GM19455 (cell line): ENCODE measurements around the gene EXOC6B.

Experiments used
- ATAC-seq: cut with Tn5 transposase; IDR thresholded peaks from one replicate; pipeline ENCODE4 v1.9.1; 2021; ENCODE audit not compliant: unreplicated experiment

EXOC6B gene

DNA sequence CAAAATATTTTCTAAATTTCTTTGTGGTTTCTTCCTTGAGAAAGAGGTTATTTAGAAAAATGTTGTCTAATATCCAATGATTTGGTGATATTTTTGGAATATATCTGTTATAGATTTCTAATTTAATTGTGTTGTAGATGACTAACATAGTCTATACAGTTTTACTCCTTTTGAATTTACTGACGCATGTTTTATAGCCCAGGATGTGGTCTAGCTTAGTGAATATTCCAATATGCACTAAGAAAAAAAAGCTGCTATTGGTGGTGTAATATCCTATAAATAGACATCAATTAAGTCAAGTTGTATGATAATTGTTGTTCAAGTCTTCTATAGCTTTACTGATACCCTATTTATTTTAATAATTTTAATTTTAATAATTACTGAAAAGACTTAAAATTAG, 437.6 kb downstream of the EXOC6B start:
- no peak for ATAC-seq

DNA sequence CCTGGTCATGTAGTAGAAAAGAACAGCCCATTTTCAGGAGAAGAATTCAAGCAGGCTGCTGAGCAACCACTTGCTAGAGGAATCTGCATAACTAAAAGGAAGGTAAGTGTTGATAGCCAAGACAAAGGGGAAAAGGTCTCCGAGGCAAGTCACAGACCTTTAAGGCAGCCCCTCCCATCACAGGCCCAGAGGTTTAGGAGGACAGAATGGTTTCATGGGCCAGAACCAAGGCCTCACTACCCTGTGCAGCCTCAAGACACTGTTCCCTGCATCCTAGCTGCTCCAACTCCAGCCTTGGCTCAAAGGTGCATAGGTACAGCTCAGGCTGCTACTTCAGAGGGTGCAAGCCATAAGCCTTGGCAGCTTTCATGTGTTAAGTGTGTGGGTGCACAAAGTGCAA, 439.5 kb downstream of the EXOC6B start:
- no peak for ATAC-seq

DNA sequence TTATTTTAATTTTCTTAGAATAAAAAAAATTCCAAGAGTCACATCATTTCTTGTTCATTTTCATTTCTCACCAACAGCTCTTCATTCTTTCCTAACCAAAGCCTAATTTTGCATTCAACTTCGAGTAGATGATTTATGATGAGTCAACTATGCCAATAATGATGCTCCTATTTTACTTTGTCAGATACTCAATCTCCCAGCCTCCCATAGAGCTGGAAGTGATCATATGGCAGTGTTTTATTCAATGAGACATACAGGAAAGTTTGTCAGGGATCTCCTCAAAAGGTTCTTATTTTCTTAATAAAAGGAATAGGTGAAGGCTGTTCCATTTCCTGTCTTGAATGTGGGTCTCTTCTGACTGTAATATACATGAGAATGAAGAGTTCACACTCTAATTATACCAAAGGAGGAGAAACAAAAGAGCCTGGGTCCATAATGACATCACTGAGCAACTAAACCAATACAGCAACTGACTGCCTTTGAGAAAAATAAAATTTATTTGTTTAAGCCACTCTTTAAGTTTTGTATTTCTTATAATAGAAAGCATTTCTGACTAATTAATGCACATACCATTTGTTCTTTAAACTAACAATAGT, 447.0 kb downstream of the EXOC6B start:
- ATAC-seq: no peak

DNA sequence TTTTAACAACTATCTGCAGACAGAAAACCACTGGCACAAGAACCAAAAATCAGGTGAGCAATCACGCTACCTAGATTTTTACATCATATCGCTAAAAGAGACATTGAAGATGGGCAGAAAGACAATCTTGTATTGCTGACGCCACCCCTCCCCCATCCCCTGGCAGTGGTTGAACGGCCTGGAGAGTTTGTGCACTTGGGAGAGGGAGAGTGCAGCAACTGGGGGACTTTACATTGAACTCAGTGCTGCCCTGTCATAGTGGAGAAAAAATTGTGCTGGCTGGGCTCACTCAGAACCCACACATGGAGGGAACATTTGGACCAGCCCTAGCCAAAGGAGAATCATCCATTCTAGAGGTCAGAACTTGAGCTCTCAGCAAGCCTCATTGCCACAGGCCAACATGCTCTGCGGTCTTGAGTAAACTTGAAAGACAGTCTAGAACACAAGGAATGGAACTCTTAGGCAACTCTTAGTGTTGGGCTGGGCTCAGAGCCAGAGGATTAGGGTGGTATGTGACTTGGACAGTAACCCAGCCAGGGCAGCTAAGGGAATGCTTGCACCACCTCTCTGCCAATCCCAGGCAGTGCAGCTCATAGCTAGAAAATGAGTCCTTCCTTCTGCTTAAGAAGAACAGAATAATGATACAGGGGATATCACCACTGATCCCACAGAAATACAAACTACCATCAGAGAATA, 458.2 kb downstream of the EXOC6B start:
- no peak for ATAC-seq

DNA sequence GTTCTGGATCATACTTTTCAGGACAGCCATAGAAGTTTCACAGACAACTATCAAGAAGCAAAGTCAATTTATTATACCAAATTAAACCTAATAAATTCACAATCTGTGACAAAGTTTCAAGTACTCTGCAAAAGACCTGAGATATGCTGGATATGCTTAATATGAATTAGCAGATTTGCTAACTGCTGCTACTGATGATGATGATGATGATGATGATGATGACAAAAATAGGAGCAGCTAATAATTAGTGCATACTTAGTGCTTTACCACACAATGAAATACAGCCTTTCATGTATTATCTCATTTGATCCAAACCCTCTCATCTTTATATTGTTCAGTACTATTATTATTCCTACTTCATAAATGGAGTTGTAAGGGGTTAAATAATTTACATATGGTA, 462.4 kb downstream of the EXOC6B start:
- no peak for ATAC-seq

DNA sequence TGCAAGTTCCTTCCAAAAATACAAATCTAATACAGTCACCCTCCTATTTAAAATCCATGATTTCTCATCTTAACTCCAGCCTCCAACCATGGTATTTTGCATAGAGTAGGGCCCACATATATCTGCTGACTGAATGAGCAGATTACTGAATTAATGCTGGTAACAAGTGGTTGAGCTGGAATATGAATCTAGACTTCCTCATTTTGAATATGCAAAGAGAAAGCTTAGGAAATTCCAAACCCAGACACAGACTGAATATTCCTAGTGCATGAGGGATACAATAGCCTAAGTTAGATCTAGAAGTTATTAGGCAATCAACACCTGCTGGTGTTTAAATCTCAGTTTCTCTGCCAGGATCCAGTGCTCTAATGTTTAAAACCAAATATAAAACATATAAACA, 463.1 kb downstream of the EXOC6B start:
- ATAC-seq: no peak

DNA sequence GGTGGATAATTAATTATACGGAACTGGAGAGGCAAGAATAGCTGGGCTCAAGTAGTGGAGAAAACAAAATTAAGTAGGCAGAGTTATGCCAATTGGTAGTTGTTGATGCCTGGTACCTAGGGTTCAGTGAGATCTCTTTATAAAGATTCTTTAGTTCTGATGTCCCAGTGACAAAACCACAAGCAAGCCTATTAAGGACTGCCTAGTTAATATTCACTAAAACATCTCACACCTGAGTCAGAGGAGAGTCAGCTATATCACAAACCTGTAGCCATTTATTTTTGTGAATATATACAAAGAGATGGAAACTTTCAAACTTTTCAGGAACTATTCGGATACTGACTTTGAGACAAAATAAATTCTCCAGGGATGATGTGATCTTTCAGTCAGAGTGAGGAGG, 464.3 kb downstream of the EXOC6B start:
- ATAC-seq: no peak

DNA sequence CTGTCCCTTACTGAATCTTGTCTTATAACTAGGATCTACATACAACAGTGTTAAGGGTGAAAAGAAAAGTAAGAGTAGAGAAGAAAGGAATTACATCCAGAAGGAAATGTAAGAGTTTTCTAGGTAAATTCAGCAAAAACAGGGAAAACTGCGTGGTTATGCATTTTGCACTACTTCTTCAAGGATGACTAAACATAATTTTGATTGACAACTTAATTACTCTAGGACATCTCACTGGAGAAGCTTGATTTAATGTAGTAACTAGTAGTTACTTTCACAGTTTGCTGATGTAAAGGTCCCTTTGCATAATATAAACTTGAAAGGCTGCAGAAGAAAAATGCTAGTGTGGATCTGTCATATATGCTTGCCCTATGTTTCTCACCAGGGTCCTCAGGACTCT, 464.8 kb downstream of the EXOC6B start:
- ATAC-seq: no peak

DNA sequence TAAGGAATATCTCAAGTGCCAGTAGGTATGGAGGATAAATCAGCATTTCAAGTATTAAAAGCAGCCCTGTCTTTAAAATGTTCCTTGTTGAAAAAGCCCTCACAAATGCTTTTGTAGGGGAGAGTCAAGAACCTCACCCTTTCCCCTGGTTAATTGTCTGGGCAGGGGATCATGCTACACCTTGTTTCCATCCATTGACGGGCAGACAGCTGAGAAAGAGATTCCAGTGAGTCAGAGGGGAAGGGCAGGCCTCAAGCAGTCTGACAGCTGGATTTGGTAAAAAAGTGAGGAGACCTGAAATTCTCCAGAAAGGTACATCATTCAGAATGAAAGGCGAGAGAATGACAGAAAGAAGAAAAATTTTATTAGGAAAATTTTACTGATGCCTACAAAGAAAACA, 475.0 kb downstream of the EXOC6B start:
- ATAC-seq: no peak

DNA sequence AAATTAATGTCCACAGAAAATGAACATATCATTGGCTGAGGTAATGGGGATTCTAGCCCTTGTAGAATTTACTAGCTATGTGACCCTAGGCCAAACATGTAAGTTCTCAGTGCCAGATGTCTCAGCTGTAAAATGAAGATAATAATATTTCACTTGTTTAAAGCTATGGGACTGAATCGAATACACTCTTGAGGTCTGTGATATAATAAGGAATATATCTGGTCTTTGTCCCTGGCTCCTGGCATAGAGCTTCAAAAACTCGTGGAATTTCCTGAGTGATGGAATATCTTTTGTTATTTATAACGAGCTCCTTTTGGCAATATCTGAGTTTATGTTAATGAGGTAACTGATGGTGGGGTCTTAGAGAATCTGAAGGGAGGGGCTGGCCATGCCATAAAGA, 476.8 kb downstream of the EXOC6B start:
- no peak for ATAC-seq

DNA sequence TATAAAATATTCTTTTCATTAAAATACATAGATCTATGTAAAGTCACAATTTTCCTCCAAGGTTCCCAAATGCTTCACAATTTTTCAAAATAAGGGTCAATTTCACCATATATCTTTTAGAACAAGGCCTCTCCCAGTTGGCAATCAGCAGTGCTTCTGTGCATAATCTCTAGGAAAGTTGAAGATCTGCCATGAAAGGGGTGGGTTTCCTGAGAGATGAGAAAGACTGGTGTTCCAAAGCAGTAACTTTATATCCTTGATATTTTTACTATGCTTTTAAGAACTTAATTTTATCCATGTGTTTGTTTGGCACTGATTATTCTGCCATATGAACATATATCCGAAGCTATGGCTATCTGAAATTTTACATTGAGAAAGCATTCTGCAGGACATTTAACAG, 478.8 kb downstream of the EXOC6B start:
- ATAC-seq: no peak

DNA sequence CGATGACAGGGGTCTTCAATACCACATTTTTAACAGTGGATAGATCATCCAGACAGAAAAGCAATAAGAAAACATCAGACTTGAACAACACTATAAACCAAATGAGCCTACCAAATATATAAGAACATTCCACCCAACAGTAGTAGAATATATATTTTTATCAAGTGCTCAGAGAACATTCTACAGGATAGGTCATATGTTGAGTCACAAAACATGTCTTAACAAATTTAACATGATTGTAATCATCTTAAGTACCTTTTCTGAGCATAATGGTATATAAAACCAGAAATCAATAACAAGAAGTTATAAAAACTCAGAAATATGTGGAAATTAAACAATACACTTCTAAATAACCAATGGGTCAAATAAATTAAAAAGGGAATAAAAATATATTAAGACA, 484.2 kb downstream of the EXOC6B start:
- ATAC-seq: no peak

DNA sequence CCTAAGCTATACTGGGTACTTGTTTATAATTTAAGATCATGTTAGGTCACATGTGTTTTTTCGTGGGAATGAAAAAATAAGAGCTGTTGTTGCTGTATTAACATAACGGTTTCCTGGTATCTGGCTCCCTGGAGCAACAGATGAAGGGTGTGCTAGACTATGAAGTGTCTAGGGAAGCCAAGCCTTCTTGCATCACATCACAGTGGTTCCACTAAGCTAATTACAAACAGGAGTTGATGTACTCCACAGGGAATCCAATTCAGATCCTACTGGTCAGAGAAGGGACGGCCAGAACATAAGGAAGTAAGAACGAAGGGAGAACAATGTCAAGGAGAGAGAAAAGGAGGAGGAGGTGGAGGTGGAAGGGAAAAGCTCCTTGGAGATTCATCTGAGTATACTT, 485.2 kb downstream of the EXOC6B start:
- ATAC-seq: no peak

DNA sequence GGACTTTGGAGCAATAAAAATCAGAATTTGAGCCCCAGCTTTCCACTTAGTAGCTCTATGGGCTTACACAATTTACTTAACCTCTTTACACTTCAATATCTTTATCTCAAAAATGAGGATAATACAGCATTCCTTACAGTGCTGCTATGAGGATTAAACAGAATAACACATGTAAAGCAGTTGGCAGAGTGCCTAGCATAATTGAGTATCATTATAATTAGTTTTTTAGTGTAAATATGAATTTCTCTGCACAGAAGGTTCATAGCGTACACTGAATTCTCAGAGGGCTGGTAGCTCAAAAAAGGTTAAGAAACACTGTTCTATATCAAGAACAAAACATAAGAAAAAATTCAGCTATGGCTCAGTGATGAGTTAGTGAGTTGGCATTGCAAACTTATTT, 487.8 kb downstream of the EXOC6B start:
- no peak for ATAC-seq

DNA sequence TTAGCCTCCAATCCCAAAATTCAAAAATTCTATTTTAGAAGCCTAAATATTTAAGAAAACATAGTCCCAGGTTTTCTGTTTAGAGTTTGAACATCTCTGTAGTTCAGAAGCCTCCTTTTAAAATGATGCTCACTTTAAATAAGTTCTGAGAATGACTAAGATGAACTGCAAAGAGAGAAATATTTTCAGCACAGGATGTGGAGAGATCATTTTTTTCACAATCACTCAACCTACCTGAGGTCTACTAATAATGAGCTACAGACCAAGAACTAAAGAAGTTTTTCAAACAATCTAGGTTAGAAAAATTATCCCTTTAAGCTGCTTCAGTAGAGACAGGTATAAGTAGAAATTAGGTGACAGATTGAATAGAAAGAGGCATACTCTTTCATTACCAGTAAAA, 493.1 kb downstream of the EXOC6B start:
- ATAC-seq: no peak

DNA sequence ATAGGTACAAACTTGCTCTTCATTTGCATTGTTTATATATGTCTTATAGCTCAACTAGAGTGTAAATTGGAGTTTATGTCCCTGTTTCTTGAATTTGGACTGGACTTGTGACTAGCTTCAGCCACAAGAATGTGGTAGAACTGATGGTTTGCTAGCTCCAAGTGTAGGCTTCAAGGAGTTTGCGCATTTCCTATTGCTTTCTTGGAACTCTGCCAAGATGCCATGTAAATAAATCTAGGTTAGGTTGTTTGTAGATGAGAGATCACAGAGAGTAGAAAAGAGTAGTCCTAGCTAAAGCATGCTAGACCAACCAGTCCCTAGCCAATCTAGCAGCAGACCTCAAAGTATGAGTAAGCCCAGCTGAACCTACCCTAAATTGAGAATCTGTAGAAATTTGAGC, 495.2 kb downstream of the EXOC6B start:
- ATAC-seq: no peak

DNA sequence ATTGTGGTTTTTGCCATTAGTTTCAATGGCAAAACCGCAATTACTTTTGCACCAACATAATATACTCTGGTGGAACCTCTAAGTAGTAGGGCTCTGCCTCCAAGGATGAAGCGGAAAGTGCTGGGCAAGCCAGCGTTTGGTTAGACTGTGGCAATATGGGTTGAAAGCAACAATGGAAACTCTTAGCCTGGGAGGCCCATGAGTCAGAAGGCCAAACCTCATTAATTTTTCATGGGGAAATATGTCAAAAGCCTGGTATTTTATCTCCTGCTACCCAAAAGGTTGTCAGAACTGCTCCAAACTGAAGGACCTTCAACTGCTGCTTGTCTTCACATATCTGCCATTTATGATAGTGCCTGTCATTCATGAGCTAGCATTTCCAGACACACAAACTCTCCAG, 499.1 kb downstream of the EXOC6B start:
- no peak for ATAC-seq

DNA sequence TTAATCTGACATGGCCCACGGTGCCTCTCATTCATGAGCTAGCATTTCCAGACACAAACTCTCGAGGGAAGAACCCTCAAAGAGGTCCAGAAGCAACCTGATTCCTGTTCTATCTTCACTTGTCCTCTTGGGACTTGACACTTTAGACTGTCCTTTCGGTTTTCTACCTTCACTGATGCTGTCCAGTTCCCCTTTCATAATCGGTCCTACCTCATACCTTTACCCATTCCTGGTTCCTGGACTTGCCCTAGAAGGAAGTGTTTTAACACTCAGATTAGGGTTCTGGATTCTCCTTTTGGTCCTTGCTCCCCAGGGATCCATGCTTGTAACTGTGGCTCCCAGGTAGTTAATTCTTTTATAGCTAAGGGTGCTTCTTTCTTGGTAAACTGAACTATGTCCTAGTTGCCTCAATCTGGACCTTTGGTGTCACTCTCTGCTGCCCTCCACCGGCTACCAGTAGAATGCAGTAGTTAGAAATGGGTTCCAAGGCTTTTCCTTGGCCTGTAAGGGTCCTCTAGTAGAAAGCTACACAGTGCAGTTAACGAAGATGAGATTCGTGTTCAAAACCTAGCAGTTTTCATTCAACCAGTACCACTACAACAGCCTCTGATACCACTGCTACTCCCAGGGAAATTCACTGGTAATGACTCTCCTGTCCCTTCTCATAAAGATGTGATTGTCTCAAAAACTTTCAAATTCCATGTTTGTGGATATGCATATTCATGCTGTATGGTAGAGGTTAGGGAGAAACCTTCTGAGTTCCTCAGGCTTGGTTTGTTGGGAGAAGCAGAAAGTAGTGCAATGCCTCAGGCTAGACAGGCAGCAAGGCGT, 500.0 kb downstream of the EXOC6B start:
- peak; percentile 57 for ATAC-seq

DNA sequence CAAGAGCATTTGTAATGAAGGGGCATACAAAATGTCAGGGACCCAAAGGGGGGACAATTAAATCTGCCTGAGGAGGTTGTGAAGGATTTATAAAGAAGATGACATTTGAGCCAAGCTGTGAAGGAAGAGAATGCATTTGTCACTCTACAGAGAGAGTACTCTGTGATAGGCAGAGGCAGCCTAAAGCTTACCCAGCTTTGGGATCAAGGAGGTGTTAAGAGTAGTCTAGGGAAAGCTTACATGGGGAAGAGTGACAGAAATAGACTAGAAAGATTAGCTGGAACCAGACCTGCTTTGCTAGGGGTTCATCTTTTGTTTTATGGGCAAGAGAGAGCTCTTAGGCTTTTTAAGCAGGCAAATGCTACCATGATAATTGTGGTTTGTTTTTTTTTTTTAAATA, 509.1 kb downstream of the EXOC6B start:
- ATAC-seq: no peak

DNA sequence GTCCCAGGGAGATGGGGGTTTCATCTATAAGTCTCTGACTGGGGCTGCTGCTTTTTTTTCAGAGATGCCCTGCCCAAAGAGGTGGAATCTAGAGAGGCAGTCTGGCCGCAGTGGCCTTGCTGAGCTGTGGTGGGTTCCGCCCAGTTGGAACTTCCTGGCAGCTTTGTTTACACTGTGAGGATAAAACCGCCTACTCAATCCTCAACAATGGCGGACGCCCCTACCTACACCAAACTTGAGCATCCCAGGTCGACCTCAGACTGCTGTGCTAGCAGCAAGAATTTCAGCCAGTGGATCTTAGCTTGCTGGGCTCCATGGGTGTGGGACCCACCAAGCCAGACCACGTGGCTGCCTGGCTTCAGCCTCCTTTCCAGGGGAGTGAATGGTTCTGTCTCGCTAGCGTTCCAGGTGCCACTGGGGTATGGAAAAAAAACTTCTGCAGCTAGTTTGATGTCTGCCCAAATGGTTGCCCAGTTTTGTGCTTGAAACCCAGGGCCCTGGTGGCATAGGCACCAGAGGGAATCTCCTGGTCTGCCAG, 525.6 kb downstream of the EXOC6B start:
- no peak for ATAC-seq

DNA sequence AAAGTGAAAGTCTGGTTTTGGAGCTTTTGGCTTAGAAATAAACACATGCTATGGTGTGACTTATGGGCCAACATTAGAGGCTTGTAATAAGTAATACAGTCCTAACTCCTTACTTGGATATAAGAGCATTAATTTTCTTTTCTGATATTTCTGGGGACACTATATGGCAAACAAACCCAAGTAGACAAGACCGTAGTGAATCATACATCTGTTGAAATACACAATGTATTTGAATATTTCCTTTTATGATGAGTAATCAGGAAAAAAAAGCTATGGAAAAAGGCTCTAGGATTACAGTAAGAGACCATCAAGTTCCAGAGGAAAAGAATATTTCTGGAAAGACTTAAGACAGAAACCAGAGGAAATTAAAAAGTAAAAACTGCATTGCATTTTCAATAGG, 532.2 kb downstream of the EXOC6B start:
- no peak for ATAC-seq

DNA sequence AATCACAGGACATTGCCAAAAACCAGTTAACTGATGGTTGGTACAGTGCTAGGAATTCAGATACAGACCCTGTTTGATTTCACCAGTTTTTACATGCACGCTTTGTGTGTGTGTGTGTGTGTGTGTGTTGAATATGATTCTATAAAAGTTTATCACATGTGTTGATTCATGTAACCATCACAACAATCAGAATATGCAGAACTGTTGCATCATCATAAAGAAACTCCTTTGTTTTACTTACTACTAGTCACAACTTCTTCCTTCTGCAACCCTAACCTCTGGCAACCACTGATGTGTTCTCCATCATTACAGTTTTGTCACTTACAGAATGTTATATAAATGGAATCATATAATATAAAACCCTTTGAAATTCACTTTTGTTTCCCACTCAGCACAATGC, 533.4 kb downstream of the EXOC6B start:
- ATAC-seq: no peak
